GM12878 (cell line): ENCODE measurements around the gene IQSEC2. TPM values are rescaled to one million over a fixed set of nuclear protein-coding genes. Genes with fewer than 3 reads are reported as not detected.

Experiments used
- ATAC-seq: fragments of 200-7000 bp; cut with Tn5 transposase; 3 replicates; pipeline ENCODE4 v1.9.1; 2020; ENCODE audit warnings: mild to moderate bottlenecking, moderate library complexity
- BruUV-seq: library from RNA; stranded (reverse); fragments of 400-500 nt; replicated peaks from 2 replicates; lab custom pipeline; 2021; lab: Mats Ljungman, UMichigan
- CTCF ChIA-PET: fragments of 300-600 bp; sonication (Branson Sonifier 250); formaldehyde crosslinking; extraction: SDS; loops from one replicate; lab custom pipeline; 2021; ENCODE audit warnings: inconsistent platforms; lab: Yijun Ruan, JAX
- POLR2A ChIA-PET: fragments of 350-600 bp; formaldehyde crosslinking; extraction: SDS; loops from one replicate; lab custom pipeline; 2021; ENCODE audit warnings: inconsistent platforms; lab: Charles Lee
- RAD21 ChIA-PET: fragments of 300-600 bp; sonication (Branson Sonifier 250); formaldehyde crosslinking; loops from one replicate; lab custom pipeline; 2023; ENCODE audit warnings: antibody characterized with exemption; ENCODE audit not compliant: unreplicated experiment; lab: Charles Lee
- SMC1A ChIA-PET: fragments of 300-600 bp; sonication (Branson Sonifier 250); formaldehyde crosslinking; loops from one replicate; lab custom pipeline; 2023; ENCODE audit not compliant: unreplicated experiment, uncharacterized antibody; lab: Charles Lee
- DNase-seq: peaks from one replicate; pipeline ENCODE4 v3.0.0-alpha.2; 2011; ENCODE audit warnings: low read depth, low spot score
- FAIRE-seq: peaks from 3 replicates; lab custom pipeline; 2011; peaks lifted over from hg19 to GRCh38; lab: Jason Lieb, UNC
- H2AFZ ChIP-seq: 2 replicates; pipeline ENCODE4 v1.6.0; 2011; ENCODE audit warnings: low read depth, low read length, control low read depth; ENCODE audit not compliant: control insufficient read depth
- H3K27ac ChIP-seq: 2 replicates; pipeline ENCODE4 v1.5.1; 2011; ENCODE audit warnings: control low read depth; ENCODE audit not compliant: control insufficient read depth, insufficient read depth
- H3K27me3 ChIP-seq, 2 experiments: replicated peaks in 1 of 2; 2 replicates each; pipeline versions ENCODE4 v1.6.0 to v1.6.1; 2011; ENCODE audit warnings: low read length in 1 of 2; ENCODE audit not compliant: control insufficient read depth in 2 of 2, insufficient read depth in 2 of 2
- H3K36me3 ChIP-seq, 2 experiments: 2 replicates each; pipeline ENCODE4 v1.5.1; 2011; ENCODE audit warnings: low read length in 1 of 2; ENCODE audit not compliant: control insufficient read depth in 2 of 2, insufficient read depth in 2 of 2
- H3K4me1 ChIP-seq: 2 replicates; pipeline ENCODE4 v1.6.1; 2011; ENCODE audit warnings: mild to moderate bottlenecking, low read length, moderate library complexity, mixed read lengths; ENCODE audit not compliant: control insufficient read depth, insufficient read depth
- H3K4me2 ChIP-seq: 2 replicates; pipeline ENCODE4 v1.6.0; 2011; ENCODE audit warnings: control low read depth; ENCODE audit not compliant: control insufficient read depth, insufficient read depth
- H3K4me3 ChIP-seq: fragments of 200-600 bp; sonication (generic); 2 replicates; pipeline ENCODE4 v1.5.1; 2016
- H3K79me2 ChIP-seq: 2 replicates; pipeline ENCODE4 v1.6.0; 2011; ENCODE audit warnings: low read length; ENCODE audit not compliant: control insufficient read depth, insufficient read depth
- H3K9ac ChIP-seq: 2 replicates; pipeline ENCODE4 v1.8.0; 2011; ENCODE audit warnings: low read length, control low read depth, mixed read lengths; ENCODE audit not compliant: control insufficient read depth, insufficient read depth
- H3K9me3 ChIP-seq: replicated peaks from 3 replicates; pipeline ENCODE4 v1.5.1; 2011; ENCODE audit warnings: mild to moderate bottlenecking, low read length; ENCODE audit not compliant: control insufficient read depth, insufficient read depth
- H4K20me1 ChIP-seq: 2 replicates; pipeline ENCODE4 v1.6.0; 2011; ENCODE audit not compliant: control insufficient read depth, insufficient read depth
- ATF7 ChIP-seq: fragments of 450-650 bp; IDR thresholded peaks from 2 replicates; pipeline ENCODE4 v1.6.1; 2016; ENCODE audit warnings: low read depth, mild to moderate bottlenecking
- EED ChIP-seq: sonication (generic); IDR thresholded peaks from 2 replicates; pipeline ENCODE4 v1.6.1; 2016; ENCODE audit warnings: antibody characterized with exemption, low read depth
- EZH2 ChIP-seq: IDR thresholded peaks from 2 replicates; pipeline ENCODE4 v1.6.1; 2012; ENCODE audit warnings: low read depth, mild to moderate bottlenecking, control low read depth, inconsistent platforms, low read length, borderline replicate concordance; ENCODE audit not compliant: control insufficient read depth
- FOXM1 ChIP-seq: IDR thresholded peaks from 2 replicates; pipeline ENCODE4 v1.6.1; 2012; ENCODE audit warnings: low read depth, mild to moderate bottlenecking, inconsistent platforms, low read length, moderate library complexity
- MYC ChIP-seq: IDR thresholded peaks from 2 replicates; pipeline ENCODE4 v1.6.1; 2011; ENCODE audit warnings: mild to moderate bottlenecking, low read length, moderate library complexity, inconsistent platforms; ENCODE audit not compliant: insufficient read depth, insufficient replicate concordance, insufficient read length, severe bottlenecking
- PAX5 ChIP-seq: IDR thresholded peaks from 2 replicates; pipeline ENCODE4 v1.6.1; 2011; ENCODE audit warnings: low read depth, low read length, borderline replicate concordance
- RB1 ChIP-seq: fragments of 450-650 bp; formaldehyde crosslinking; IDR thresholded peaks from 2 replicates; pipeline ENCODE4 v1.6.1; 2017; ENCODE audit warnings: mild to moderate bottlenecking, borderline replicate concordance
- RFX5 ChIP-seq: IDR thresholded peaks from 2 replicates; pipeline ENCODE4 v1.6.1; 2011; ENCODE audit warnings: low read depth, low read length, improper control_type of control experiment
- YBX1 ChIP-seq: fragments of 450-650 bp; IDR thresholded peaks from 2 replicates; pipeline ENCODE4 v1.6.1; 2016; ENCODE audit warnings: antibody characterized with exemption
- WGBS: methylation state at CpG from one replicate; pipeline ENCODE4 v1.1.6; 2016; ENCODE audit warnings: low lambda C conversion rate; ENCODE audit not compliant: insufficient replicate concordance, insufficient coverage; ENCODE audit errors: missing lambda C conversion rate; 5-methylcytosine and 5-hydroxymethylcytosine counted together
- in situ Hi-C: fragments of 300-500 bp; cut with MboI; formaldehyde crosslinking; loops from 9 replicates; pipeline ENCODE4 v1.14.3; 2018; ENCODE audit warnings: mixed read lengths
- intact Hi-C: fragments of 100-400 bp; cut with micrococcal nuclease; formaldehyde crosslinking; loops from one replicate; pipeline ENCODE4 v1.14.2; 2022; ENCODE audit not compliant: unreplicated experiment
- polyA plus RNA-seq, 11 experiments: library from polyadenylated mRNA; depleted of rRNA in 4 of 11; unstranded in 6 of 11; stranded (reverse) in 5 of 11; fragments of >200 nt; fragmentation: Nextera tagmentation in 4 of 11; fragmentation: Illumina TruSeq in 1 of 11; extraction: Ambion mirVana in 4 of 11; extraction: Trizol in 1 of 11; gene quantifications; 1 replicate in 1 of 11; 2 replicates in 10 of 11; pipeline versions ENCODE4 v1.2.1 to v1.2.3, GENCODE V29; 2011 to 2016; ENCODE audit warnings: inconsistent platforms in 2 of 11, missing spikeins in 2 of 11, low read depth in 1 of 11
- total RNA-seq, 4 experiments: library from RNA; depleted of rRNA in 3 of 4; stranded (reverse); fragments of >200 nt in 3 of 4; fragmentation: Illumina TruSeq in 1 of 4; extraction: Trizol in 1 of 4; gene quantifications; 2 replicates each; pipeline versions ENCODE4 v1.2.1 to v1.2.3, GENCODE V29; 2013 to 2021
- TF ChIP-seq, protein P1 (sequence below): fragments of 450-650 bp; conservative IDR thresholded peaks from 2 replicates; pipeline ENCODE4 v1.6.1; 2017; ENCODE audit warnings: mild to moderate bottlenecking, moderate library complexity
- TF ChIP-seq, protein P2 (sequence below): IDR thresholded peaks from 2 replicates; pipeline ENCODE4 v1.6.1; 2012; ENCODE audit warnings: low read depth, low read length, improper control_type of control experiment
- TF ChIP-seq, protein P3 (sequence below): IDR thresholded peaks from 2 replicates; pipeline ENCODE4 v1.6.1; 2012; ENCODE audit warnings: low read depth, low read length, improper control_type of control experiment
- TF ChIP-seq, protein P4 (sequence below): fragments of 450-650 bp; IDR thresholded peaks from 2 replicates; pipeline ENCODE4 v1.6.1; 2017; ENCODE audit warnings: borderline replicate concordance

The IQSEC2 gene
- total and polyA plus RNA-seq, 10 of the 15 experiments (the other 5 are each of a cell fraction or from before 2014, with no cell fraction given), result 0.01 to 0.23 (median 0.04) TPM; not detected in 3

DNA sequence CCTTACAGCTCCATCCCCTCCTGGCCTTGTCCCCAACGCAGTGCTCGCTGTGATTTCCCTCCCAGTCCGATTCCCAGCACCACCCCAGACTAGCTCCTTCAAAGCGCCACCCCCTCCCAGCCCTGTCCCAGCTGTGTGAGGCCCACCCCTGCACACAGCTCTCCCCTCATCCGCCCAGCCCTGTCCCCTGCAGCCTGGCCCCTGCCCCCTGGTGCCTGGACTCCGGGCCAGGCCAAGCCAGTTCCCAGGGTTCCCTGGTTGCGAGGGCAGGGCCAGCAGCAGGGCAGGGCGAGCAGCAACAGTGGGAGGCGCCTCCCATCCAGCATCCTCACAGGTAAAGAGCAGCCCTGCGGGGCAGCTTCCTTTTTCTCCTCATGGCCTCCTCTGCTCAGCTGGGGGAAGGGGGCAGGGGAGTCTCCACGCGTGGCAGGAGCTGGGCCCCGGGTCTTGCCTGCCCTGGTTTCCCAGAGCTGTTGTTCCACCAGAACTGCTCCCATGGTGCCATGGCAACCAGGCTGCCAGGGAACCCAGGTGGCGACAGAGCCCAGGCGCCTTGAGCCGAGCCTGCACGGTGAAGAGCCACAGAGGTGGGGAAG lies 24.8 kb downstream of the IQSEC2 start:
- Histone ChIP-seq H3K27me3 (no peaks in the 10 kb centered on the region; a peak in 1 of 4 replicates), H3K4me1 (no peaks in the 10 kb centered on the region), H4K20me1 (no peaks in the 10 kb centered on the region), H2AFZ (no peak overlapping the region), H3K36me3 (no peaks in the 10 kb centered on the region), H3K9me3 (no peaks in the 10 kb centered on the region), H3K9ac (no peak overlapping the region), H3K79me2 (no peaks in the 10 kb centered on the region), H3K4me2 (no peak overlapping the region), H3K27ac (no peak overlapping the region), H3K4me3 (no peak overlapping the region)
- ChIA-PET SMC1A (no interaction called here), RAD21 (no interaction called here), CTCF (no interaction called here), POLR2A (no interaction called here)
- ATAC-seq, result no peak
- WGBS, result 37% methylated on average over 13 of the region's 17 CpGs
- BruUV-seq, result no TSS peak
- in situ Hi-C loops, result no loop called here
- no peak for TF ChIP-seq RFX5
- no peak for TF ChIP-seq PAX5
- TF ChIP-seq RB1, result no peak
- TF ChIP-seq, protein P1, sequence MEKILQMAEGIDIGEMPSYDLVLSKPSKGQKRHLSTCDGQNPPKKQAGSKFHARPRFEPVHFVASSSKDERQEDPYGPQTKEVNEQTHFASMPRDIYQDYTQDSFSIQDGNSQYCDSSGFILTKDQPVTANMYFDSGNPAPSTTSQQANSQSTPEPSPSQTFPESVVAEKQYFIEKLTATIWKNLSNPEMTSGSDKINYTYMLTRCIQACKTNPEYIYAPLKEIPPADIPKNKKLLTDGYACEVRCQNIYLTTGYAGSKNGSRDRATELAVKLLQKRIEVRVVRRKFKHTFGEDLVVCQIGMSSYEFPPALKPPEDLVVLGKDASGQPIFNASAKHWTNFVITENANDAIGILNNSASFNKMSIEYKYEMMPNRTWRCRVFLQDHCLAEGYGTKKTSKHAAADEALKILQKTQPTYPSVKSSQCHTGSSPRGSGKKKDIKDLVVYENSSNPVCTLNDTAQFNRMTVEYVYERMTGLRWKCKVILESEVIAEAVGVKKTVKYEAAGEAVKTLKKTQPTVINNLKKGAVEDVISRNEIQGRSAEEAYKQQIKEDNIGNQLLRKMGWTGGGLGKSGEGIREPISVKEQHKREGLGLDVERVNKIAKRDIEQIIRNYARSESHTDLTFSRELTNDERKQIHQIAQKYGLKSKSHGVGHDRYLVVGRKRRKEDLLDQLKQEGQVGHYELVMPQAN, result no peak
- TF ChIP-seq, protein P2, sequence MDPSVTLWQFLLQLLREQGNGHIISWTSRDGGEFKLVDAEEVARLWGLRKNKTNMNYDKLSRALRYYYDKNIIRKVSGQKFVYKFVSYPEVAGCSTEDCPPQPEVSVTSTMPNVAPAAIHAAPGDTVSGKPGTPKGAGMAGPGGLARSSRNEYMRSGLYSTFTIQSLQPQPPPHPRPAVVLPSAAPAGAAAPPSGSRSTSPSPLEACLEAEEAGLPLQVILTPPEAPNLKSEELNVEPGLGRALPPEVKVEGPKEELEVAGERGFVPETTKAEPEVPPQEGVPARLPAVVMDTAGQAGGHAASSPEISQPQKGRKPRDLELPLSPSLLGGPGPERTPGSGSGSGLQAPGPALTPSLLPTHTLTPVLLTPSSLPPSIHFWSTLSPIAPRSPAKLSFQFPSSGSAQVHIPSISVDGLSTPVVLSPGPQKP, result no peak
- no peak for TF ChIP-seq FOXM1
- TF ChIP-seq YBX1, result no peak
- TF ChIP-seq ATF7, result no peak
- TF ChIP-seq MYC, result no peak
- TF ChIP-seq, protein P3, sequence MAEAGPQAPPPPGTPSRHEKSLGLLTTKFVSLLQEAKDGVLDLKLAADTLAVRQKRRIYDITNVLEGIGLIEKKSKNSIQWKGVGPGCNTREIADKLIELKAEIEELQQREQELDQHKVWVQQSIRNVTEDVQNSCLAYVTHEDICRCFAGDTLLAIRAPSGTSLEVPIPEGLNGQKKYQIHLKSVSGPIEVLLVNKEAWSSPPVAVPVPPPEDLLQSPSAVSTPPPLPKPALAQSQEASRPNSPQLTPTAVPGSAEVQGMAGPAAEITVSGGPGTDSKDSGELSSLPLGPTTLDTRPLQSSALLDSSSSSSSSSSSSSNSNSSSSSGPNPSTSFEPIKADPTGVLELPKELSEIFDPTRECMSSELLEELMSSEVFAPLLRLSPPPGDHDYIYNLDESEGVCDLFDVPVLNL, result no peak
- TF ChIP-seq, protein P4, sequence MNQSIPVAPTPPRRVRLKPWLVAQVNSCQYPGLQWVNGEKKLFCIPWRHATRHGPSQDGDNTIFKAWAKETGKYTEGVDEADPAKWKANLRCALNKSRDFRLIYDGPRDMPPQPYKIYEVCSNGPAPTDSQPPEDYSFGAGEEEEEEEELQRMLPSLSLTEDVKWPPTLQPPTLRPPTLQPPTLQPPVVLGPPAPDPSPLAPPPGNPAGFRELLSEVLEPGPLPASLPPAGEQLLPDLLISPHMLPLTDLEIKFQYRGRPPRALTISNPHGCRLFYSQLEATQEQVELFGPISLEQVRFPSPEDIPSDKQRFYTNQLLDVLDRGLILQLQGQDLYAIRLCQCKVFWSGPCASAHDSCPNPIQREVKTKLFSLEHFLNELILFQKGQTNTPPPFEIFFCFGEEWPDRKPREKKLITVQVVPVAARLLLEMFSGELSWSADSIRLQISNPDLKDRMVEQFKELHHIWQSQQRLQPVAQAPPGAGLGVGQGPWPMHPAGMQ, result no peak
- no peak for TF ChIP-seq EZH2
- TF ChIP-seq EED, result no peak
- FAIRE-seq, result no peak
- intact Hi-C loops, result no loop called here
- DNase-seq, result no peak
